HepG2 (cell line): ENCODE data around the gene LRSAM1.

ENCODE experiments used
- CEBPB ChIP-seq: IDR thresholded peaks from 2 replicates; pipeline ENCODE4 v1.6.1; 2011; ENCODE audit warnings: low read depth, low read length, improper control_type of control experiment, borderline replicate concordance
- HMGA1 ChIP-seq: sonication (generic); formaldehyde crosslinking; conservative IDR thresholded peaks from 2 replicates; pipeline ENCODE4 v1.4.0; 2020; ENCODE audit warnings: missing genetic modification reagents
- KMT2A ChIP-seq: sonication (generic); formaldehyde crosslinking; IDR thresholded peaks from 2 replicates; pipeline ENCODE4 v1.4.0; 2020; ENCODE audit warnings: missing genetic modification reagents
- MEIS1 ChIP-seq: sonication (generic); formaldehyde crosslinking; IDR thresholded peaks from 2 replicates; pipeline ENCODE4 v1.9.0; 2021; ENCODE audit warnings: mild to moderate bottlenecking, missing genetic modification reagents, moderate library complexity, borderline replicate concordance
- PHF8 ChIP-seq: sonication (generic); formaldehyde crosslinking; IDR thresholded peaks from 2 replicates; pipeline ENCODE4 v1.5.0; 2020; ENCODE audit warnings: missing genetic modification reagents
- RFXANK ChIP-seq: IDR thresholded peaks from 2 replicates; pipeline ENCODE4 v1.6.1; 2016
- ZKSCAN5 ChIP-seq: sonication (generic); formaldehyde crosslinking; IDR thresholded peaks from 2 replicates; pipeline ENCODE4 v1.5.1; 2020; ENCODE audit warnings: mild to moderate bottlenecking, missing genetic modification reagents
- ZKSCAN8 ChIP-seq: IDR thresholded peaks from 2 replicates; pipeline ENCODE4 v1.6.1; 2016; ENCODE audit warnings: borderline replicate concordance, missing genetic modification reagents, missing compliant biosample characterization
- ZNF34 ChIP-seq: sonication (generic); formaldehyde crosslinking; IDR thresholded peaks from 2 replicates; pipeline ENCODE4 v1.4.0; 2020; ENCODE audit warnings: mild to moderate bottlenecking, missing genetic modification reagents, borderline replicate concordance
- TF ChIP-seq, protein P1 (sequence below): sonication (generic); formaldehyde crosslinking; IDR thresholded peaks from 2 replicates; pipeline ENCODE4 v1.8.1; 2023; ENCODE audit warnings: missing genetic modification reagents, inconsistent platforms, borderline replicate concordance

DNA sequence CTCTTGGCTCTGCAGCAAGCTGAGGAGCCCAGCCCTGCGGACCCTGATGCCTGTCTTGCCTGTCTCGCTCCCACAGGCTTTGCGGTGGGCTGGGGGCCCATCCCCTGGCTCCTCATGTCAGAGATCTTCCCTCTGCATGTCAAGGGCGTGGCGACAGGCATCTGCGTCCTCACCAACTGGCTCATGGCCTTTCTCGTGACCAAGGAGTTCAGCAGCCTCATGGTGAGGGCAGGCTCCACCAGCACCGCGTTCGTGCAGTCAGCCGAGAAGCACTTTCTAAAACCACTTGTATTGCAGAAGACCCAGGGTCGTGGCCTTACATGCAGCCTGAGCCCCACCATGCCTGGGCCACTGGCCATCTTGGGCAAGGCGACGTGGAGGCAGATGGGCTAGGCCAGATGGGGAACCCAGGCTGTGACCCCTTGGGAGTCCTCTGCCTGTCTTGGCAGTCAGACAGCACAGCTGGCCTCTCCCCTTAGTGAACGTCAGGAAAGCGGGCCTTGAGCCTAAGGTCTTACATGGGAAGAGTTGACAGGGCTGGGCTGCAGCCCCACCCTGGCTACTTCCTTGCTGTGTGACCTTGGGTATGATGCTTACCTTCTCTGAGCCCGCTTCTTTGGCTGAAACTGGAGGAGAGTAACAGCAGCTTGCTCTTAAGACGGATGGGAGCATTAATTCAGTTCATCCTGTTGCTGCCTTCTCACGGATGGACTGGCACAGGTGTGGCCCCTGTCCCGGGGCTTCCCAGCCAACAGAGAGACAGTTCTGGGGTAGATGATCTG, 45.8 kb upstream of the LRSAM1 start:
- no peak for TF ChIP-seq CEBPB
- TF ChIP-seq KMT2A (CRISPR knock-in tag), result no peak
- TF ChIP-seq RFXANK (CRISPR knock-in tag), result no peak
- TF ChIP-seq ZKSCAN5 (CRISPR knock-in tag), result no peak
- no peak for TF ChIP-seq ZNF34
- TF ChIP-seq ZKSCAN8, result no peak
- no peak for TF ChIP-seq HMGA1 (CRISPR knock-in tag)
- TF ChIP-seq, protein P1, sequence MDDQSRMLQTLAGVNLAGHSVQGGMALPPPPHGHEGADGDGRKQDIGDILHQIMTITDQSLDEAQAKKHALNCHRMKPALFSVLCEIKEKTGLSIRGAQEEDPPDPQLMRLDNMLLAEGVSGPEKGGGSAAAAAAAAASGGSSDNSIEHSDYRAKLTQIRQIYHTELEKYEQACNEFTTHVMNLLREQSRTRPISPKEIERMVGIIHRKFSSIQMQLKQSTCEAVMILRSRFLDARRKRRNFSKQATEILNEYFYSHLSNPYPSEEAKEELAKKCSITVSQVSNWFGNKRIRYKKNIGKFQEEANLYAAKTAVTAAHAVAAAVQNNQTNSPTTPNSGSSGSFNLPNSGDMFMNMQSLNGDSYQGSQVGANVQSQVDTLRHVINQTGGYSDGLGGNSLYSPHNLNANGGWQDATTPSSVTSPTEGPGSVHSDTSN (CRISPR knock-in tag), result no peak
- no peak for TF ChIP-seq MEIS1 (CRISPR knock-in tag)
- TF ChIP-seq PHF8, result no peak
